GM12892 (cell line): ENCODE results near the gene CBY3.

Experiments
- POLR2A ChIP-seq: IDR thresholded peaks from 2 replicates; pipeline ENCODE4 v1.6.1; 2011; ENCODE audit warnings: low read depth, low read length, control low read depth
- TAF1 ChIP-seq: IDR thresholded peaks from 2 replicates; pipeline ENCODE4 v1.6.1; 2011; ENCODE audit warnings: low read depth, mild to moderate bottlenecking, control low read depth, low read length, borderline replicate concordance

DNA sequence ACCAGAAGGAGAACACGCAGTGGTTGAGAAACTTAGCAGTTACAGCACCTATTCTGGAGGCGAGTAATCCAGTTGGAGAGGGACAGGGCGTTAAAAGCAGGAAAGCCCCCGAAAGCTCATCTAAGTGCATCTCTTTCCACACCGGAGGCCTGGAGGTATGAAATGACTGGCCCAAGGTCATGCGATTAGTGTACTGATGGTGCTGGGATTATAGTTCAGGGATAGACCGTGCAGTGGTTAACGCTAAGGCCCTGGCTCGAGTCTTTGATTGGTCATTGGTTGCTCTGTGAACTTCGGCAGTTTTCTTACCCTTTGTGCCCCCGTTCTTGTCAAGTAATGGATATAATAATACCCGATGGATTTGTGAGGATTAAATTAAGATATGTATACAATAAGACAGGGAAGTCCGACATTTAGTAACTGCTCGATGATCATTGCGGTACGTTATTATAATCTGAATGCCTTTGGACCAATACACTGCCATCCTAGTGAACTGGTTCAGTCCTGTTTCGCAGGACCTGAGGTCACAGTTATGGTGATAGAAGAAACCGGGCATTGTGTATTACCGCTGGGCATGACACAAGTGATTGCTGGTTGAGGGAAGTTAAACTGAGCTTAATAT lies 18.9 kb upstream of the CBY3 start:
- TF ChIP-seq TAF1, result no peak
- TF ChIP-seq POLR2A, result peak; percentile 86
